GM12873 (cell line): ENCODE measurements around the gene FAM228B.

Experiments used
- TF ChIP-seq, protein P1 (sequence below): IDR thresholded peaks from 2 replicates; pipeline ENCODE4 v1.5.1; 2012; ENCODE audit warnings: low read depth, mild to moderate bottlenecking, moderate library complexity, low read length, control low read depth; ENCODE audit not compliant: insufficient read depth; ENCODE audit errors: missing control alignments

FAM228B gene

DNA sequence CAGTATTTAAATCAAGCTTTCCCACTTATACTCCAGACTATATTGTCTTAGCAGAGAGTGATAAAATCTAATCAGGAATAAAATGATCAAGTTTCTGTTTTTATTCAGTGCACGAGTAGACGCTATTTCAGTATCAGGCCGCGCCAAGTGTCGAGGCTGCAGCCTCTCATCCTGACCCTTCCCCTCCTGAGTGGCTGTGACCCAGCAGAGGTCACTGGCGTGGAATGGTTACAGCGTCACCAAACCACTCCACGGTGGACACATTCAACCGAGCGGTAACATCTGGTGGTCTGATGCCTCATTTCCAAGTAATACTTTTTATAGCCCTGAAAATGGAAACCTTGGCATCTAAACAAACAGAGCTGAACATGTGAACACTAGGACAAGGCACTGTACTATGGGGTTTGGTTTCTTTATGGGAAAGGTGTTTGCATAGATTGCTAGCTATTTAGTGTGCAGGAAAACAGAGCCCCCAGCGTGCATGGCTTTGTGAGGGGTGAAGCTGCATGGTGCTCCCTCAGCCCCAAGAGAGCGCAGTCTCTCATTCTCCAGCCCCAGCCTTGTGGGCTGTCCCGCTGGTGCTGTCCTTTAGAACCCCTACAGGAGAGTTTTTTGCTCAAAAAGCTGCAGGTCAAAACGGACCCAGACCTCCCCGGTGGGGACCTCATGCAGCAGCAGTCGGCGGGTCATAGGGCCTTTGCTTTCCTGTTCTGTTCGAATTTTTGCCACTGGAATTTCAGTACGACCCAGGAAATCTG lies 79.9 kb downstream of the FAM228B start:
- TF ChIP-seq, protein P1, sequence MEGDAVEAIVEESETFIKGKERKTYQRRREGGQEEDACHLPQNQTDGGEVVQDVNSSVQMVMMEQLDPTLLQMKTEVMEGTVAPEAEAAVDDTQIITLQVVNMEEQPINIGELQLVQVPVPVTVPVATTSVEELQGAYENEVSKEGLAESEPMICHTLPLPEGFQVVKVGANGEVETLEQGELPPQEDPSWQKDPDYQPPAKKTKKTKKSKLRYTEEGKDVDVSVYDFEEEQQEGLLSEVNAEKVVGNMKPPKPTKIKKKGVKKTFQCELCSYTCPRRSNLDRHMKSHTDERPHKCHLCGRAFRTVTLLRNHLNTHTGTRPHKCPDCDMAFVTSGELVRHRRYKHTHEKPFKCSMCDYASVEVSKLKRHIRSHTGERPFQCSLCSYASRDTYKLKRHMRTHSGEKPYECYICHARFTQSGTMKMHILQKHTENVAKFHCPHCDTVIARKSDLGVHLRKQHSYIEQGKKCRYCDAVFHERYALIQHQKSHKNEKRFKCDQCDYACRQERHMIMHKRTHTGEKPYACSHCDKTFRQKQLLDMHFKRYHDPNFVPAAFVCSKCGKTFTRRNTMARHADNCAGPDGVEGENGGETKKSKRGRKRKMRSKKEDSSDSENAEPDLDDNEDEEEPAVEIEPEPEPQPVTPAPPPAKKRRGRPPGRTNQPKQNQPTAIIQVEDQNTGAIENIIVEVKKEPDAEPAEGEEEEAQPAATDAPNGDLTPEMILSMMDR = no peak

DNA sequence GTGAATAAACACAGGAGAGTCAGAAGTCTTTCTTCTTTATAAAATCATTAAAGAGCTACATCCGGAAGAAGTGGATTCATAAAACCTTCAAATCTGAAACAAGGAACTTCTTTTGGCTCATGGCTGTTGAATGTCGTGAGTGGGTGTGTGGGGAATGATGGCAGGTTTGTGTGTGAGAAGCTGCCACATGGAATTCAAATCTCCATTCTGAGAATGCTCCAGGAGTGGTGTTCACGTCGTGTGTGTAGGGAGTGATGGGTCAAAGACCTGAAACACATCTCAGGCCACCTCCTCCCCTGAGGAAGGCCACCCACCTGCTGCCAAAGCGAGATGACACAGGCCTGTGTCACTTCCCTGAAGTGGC lies 80.5 kb downstream of the FAM228B start:
- TF ChIP-seq, protein P1 = no peak

DNA sequence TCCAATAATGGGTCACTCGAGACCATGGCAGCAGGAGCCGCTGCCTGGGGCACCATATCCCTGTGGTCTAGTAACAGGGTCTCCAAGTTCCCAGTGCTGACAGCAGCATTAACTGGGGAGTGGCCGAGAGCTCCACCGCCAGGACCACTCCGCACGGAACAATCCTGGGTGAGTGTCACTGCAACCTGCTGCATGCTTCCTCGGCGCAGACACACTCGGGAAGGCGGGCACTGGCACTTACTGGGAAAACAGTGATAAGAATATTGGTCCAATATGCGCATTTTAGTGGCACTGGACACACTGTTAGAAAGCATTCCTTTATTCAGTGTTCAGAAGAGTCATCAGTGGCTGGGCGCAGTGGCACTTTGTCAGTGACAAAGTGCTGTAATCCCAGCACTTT lies 81.2 kb downstream of the FAM228B start:
- TF ChIP-seq, protein P1 = no peak

DNA sequence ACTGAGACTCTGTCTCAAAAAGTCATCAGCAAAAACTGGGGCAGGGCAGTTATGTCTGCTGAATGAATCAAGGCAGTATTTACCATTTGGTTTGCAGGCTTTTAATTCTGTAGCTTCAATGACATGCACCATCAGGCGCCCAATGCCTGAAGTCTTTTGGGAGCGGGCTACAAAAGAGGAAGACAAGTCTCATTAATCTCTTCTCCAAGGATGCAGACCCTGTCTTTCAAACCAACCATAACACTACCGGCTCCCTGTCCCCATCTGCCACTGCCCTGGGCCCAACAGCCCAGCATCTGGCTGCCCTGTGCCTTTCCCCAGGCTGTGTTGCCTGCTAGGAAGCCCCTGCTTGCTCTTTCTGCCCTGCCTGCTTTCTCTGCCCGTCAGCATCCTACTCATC lies 81.9 kb downstream of the FAM228B start:
- TF ChIP-seq, protein P1 = no peak

DNA sequence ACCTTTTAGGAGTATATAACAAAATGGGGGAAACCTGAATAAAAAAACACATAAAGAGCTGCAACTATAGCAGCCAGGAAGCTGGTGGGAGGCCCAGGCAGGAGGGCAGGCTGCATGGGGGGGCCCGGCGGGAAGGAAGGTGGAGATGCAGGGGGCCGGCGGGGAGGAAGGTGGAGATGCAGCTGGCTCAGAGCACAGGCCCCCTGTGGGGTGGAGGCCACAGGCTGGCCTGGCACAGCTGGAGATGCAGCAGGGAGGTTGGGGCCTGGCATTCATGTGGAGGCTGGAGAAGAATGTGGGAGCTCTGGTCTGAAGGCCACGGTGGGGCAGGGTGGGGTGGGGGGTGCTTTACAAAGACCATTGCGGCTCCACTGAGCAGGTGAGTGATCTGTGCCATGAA lies 83.0 kb downstream of the FAM228B start:
- TF ChIP-seq, protein P1 = no peak

DNA sequence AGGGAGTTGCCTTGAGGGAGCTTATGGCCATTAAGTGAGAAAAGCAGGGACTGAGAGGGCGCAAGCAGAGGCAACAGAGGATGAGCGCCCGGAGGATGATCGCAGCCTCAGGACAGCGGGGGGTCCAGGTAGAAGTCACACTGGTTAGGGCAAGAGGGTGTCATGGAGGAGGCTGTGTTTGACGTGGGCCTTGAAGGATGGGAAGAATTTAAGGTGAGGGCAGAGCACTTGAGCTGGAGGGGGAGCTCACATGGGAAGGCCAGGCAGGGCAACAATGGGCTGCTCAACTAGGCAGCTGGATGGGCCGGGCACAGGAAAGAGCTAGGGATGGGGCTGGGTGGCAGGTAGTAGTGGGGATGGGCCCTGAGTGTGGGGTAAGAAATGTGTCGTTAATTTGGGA lies 83.4 kb downstream of the FAM228B start:
- TF ChIP-seq, protein P1 = no peak

DNA sequence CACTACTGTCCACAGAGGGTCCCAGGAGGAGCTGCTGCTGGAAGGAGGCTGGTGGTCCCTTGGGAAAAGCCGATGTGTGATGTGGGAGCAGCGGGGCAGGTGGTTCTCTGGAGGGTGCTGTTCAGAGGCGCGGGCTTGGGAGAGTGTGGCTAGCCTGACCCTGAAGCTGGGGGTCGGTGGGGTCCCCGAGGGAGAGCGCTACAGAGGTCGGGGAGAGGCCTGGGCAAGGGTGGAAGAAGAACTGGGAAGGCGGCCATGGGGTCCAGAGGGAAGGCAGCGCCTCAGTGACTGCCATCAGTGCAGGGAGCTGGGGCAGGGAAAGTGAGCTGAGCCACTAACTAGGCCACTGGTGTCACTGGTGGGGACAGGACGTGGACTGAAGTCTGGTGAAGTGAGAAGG lies 84.1 kb downstream of the FAM228B start:
- TF ChIP-seq, protein P1 = no peak
